GM11168 (cell line): Measurements from ENCODE around the gene HBS1L.

Experiments
- in situ Hi-C: fragments of 300-500 bp; cut with MboI; formaldehyde crosslinking; loops from one replicate; pipeline ENCODE4 v1.12.0; 2022; ENCODE audit warnings: low sequenced_read_pairs; ENCODE audit not compliant: unreplicated experiment

The HBS1L gene

DNA sequence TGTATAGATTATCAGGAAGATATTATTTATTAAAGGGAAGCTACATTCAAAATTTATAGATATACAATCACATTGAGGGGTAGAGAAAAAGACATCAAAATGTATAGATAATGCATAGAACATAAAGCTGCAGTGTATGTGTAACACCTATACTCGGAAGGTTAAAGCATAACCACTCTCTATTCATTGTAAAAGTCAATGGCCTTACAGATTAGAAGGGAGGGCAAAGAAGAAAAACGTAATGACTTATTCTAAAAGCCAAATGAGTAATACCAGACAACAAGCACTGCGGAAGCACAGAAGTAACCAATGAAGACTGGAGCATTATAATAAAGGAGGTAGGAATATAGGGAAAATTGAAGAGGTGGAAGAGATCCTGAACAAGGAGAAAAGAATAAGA, 11.3 kb downstream of the HBS1L start:
- in situ Hi-C loops: no loop called here

GRCh38 chr6:135038335-135038734, 16.3 kb downstream of the HBS1L start:
- in situ Hi-C loops: no loop called here

- in situ Hi-C loops: no loop called here
Measured at GRCh38 chr6:135037541-135037940, 17.1 kb downstream of the HBS1L start.

DNA sequence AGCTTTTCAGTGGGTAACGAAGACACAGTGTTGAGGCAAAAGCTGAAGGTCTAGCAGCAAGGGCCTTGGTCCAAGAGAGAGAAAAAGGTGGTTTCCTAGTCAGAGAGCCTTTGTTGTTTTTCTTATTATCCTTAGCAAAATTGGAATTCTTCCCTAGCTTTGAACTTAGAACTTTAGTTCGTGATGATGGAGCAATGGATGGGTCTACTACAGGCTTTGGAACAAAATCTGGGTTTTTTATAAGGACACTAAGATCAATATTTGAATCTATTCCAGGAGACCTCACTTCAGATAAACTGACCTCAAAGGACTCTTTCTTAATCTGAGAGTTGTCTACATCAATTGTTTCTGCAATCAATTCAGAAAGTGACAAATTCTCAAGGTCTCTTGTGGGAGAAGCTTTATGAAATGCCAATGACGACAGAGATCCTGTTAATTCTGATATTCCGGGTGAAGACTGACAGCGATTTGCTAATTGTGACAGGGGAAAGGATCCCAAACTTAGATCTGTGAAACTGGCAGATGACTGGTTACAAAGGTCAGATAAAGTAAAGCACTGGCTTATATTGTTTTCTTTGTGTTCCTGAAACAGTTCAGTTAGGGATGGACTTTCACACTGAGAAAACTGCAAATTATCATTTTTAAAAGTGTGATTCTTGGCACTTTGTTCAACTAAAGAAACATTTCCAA, 17.7 kb downstream of the HBS1L start:
- in situ Hi-C loops: no loop called here

- in situ Hi-C loops: no loop called here
Measured at GRCh38 chr6:135033238-135033637, 21.4 kb downstream of the HBS1L start.

GRCh38 chr6:135030532-135031178, 24.0 kb downstream of the HBS1L start:
- in situ Hi-C loops: no loop called here

DNA sequence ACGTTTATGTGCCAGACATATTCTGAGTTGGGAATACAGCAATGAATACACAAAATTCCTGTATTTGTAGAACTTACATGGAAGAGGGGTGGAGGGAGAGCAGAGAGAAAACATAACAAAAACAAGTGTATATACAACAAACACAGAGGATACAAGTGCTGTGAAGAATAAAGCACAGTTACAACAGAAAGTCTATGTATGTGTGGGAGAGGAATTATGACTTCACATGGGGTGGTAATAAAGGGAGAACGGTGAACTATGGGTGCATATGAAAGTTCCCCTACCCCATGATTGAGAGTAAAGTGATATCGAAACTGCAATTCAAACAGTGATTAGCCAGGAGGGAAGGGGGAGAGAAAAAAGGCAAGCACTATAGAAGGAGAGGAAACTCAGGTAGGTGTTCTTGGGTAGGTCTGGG, 24.6 kb downstream of the HBS1L start:
- in situ Hi-C loops: no loop called here

DNA sequence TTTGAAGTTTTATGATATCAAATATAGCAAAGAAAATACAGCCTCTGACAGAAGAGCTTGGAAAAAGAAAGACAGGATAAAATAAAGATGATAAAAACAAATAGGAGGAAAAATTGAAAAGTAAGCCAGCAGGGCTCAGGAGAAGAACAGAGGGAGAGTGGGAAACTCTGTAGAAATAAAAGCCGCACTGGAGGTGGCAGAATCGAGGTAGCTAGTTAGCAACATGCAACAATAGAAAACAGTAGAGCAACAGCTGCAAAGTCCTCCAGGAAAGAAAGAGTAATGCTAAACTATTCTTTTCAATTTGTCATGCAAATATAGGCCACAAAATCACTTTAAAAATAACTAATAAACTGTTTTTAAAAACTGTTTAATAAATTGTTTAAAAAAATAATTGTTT, 28.8 kb downstream of the HBS1L start:
- in situ Hi-C loops: no loop called here

DNA sequence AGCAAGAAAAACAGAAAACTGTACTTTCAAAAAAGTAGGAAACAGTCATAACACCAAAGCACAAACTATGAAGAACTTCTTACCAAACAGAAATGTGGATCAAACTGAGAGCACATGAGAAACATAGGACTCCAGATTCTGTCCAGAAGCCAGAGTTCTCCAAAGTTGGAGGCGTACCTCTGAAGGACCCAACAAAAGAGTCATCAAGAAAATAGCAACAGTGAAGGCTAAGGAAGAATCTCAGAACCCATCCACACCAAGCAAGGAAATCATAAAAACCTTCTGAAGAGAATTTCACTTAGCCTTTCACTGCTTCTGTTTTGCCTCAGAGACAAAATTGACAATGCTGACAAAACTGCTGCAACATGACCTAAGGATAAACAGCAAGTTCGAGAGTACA, 29.4 kb downstream of the HBS1L start:
- in situ Hi-C loops: no loop called here

DNA sequence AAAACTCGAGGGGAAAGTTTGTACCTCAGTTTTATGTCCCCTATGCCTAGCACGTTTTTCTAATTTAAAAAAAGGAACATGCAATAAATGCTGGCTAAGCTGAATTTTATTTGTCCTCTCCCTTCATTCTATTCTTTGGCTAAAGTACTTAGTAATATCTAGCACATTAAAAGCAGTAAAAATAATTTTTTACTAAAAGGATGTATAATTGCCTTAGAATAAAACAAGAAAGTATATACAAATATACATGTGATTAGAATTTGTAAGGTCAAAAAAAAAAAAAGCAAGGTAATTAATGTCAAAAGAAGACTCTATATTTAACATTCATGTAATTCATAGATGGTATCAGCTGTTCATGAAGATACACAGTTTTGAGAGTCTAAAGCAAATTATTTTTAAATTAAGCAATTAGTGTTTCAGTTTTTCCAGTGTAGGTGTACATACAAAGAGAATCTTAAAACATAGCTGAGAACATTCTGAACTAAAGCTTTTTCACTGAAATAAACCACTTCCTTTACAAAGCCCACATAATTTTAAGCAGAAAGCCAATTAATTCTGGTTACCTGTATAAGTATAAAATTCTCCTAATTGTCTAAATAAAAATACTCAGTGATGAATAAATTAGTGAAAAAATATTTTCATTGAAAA, 32.4 kb downstream of the HBS1L start:
- in situ Hi-C loops: no loop called here

- in situ Hi-C loops: no loop called here
Measured at GRCh38 chr6:135021310-135022049, 33.1 kb downstream of the HBS1L start.

GRCh38 chr6:135018941-135019340, 35.7 kb downstream of the HBS1L start:
- in situ Hi-C loops: no loop called here

DNA sequence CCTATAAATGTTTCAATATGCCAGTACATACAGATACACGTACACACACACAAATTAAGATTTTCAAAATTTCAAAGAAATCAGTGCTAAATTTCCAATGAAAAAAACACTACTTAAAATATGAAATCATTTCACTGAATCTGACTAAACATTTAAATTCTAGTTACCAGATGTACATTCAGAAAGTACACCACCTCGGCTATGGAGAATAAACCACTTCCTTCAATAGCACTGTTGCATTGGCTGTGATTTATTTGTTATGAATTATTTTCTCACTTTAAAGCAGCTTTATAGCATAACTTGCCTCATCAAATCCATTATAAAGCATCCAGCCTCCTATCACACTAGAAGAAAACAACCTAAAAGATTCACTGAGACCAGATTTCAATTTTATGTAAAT, 36.6 kb downstream of the HBS1L start:
- in situ Hi-C loops: no loop called here

DNA sequence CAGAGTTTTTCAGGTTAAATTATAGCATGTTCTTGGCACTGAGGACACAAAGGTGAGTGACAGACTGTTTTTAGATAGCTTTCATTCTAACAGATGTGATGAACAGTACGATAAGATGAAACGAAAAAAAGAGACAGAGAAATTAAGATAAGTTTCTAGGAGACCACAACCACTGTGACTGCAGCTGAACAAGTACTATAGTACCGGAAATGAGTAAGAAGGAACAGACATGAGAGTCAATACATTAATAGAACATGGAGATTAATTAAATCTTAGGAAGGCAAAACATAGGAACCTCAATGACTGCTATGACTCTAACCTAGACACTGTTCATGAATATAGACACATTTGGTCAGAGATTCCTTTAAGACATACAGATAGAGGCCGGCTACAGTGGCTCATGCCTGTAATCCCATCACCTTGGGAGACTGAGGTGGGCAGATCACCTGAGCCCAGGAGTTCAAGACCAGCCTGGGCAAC, 40.2 kb downstream of the HBS1L start:
- in situ Hi-C loops: no loop called here

DNA sequence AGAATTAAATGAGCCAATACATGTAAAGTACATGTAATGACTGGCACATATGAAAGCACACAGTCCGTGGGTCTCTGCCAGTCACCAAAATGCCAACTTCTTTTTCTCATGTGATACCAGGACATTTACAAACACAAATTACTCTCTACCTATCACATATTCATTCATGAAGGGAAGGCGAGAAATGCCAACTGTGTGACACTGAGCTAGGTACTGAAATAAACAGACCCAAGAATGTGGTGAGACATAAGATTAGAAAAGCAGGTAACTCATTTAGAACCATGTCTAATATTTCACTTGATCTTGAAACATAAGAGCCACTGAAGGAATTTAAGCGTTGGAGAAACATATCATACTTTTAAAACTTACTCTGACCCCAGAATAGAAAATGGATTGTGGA, 41.4 kb downstream of the HBS1L start:
- in situ Hi-C loops: no loop called here

DNA sequence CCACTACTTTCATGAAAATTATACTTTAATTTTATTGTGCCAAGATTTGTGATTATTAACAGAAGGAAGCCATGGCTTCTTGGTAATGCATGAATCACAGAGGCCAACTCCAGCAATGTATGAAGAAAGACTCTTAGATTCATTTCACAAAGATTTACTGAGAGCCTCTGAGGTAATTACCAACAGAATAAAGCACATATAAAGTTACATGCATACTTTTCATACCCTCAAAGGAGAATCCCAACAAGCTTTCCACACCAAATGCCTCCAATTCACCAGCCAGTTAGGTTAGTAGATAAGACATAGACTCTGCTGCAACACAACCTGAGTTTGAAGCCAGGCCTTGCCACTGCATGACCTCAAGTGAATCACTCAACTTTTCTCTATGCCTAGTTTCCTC, 41.9 kb downstream of the HBS1L start:
- in situ Hi-C loops: no loop called here

DNA sequence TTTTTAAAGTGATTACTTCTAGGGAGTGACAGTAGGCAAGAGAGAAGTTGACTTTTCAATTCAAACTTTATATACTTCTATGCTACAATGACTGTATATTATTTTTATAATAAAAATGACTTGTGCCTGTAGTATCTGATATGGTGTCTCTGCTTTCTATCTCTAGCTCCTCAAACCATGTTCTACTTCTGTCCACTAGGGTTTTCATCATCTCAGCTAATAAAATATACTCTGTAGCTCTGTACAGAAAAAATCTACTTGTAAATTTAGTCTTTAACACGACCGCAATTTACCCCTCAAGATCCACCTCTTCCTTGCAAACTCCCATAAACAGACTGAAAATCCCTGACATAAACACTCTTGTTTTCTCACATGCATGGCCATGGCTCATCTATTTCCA, 42.3 kb downstream of the HBS1L start:
- in situ Hi-C loops: no loop called here

DNA sequence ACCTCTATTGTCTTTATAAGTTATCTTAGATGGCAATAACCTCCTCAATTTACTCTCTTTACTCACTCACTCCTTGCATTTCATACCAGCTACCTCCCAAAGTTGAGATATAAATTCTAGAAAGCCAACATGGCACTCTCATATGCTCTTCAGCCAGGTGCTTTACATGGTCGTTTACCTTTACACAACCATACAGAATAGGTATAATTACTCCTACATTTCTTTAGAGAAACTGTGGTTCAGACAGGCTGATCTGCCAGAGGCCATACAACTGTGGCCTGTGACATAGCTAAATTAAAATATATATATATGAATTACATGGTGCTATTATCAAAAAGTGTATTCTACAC, 45.7 kb downstream of the HBS1L start:
- in situ Hi-C loops: no loop called here

- in situ Hi-C loops: no loop called here
Measured at GRCh38 chr6:135008072-135008940, 46.3 kb downstream of the HBS1L start.

GRCh38 chr6:135006386-135006914, 48.2 kb downstream of the HBS1L start:
- in situ Hi-C loops: no loop called here
